DOHH2 (cell line): ENCODE data around the gene LRRC41.

Experiments
- CTCF ChIP-seq: fragments of 200-600 bp; sonication (generic); IDR thresholded peaks from one replicate; pipeline ENCODE4 v1.5.1; 2014; ENCODE audit warnings: antibody characterized with exemption, mild to moderate bottlenecking, low read depth, low read length; ENCODE audit not compliant: poor library complexity, severe bottlenecking
- EZH2phosphoT487 ChIP-seq: fragments of 200-600 bp; sonication (generic); IDR thresholded peaks from 2 replicates; pipeline ENCODE4 v1.6.1; 2017; ENCODE audit warnings: borderline replicate concordance, mild to moderate bottlenecking, antibody characterized with exemption, low read length, moderate library complexity, mixed read lengths

GRCh38 chr1:46284058-46284457 is 19.4 kb downstream of the LRRC41 start:
- TF ChIP-seq CTCF (no peak), EZH2phosphoT487 (no peak)
